Erythroblast (primary cell): Measurements from ENCODE around the gene HBE1.

Source experiments
- GATA1 ChIP-seq: IDR thresholded peaks from 2 replicates; pipeline ENCODE4 v1.6.1; 2011; ENCODE audit warnings: low read depth, mild to moderate bottlenecking, control low read depth, low read length, moderate library complexity
- POLR2A ChIP-seq: IDR thresholded peaks from 2 replicates; pipeline ENCODE4 v1.6.1; 2011; ENCODE audit warnings: mild to moderate bottlenecking, low read length

DNA sequence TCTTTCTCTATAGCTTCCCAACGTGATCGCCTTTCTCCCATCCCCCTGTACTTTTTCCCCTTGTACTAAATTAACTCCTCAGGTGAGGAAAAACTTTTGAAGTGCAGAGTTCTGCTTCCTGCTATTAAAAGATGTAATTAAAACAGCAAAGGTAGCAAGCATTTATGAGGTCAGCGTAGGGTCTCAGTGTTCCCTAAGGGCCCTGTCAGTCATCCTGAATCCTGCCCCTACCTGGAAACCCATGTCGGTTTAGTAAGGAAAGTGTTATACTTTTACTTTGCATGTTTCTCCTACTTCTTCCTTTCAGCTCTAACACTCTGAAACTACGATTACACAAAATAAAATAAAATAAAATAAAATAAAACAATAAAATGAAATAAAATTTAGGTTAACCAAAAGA is 41.6 kb downstream of the HBE1 start:
- TF ChIP-seq POLR2A, result no peak
- no peak for TF ChIP-seq GATA1
